A673 (cell line): ENCODE results near the gene EVI5L. TPM values are rescaled to one million over a fixed set of nuclear protein-coding genes. Genes with fewer than 3 reads are reported as not detected.
"Not testable (repeated sequence)": the region's sequence is repeated elsewhere in the genome, so short reads cannot be mapped to it uniquely, and the experiment has no call there.

Experiments used
- BruUV-seq: library from RNA; stranded (reverse); fragments of 400-500 nt; replicated peaks from 2 replicates; lab custom pipeline; 2021; lab: Mats Ljungman, UMichigan
- CTCF ChIA-PET: fragments of 300-600 bp; sonication (Branson Sonifier 250); formaldehyde crosslinking; loops from one replicate; lab custom pipeline; 2022; ENCODE audit warnings: antibody characterized with exemption; lab: Charles Lee
- POLR2A ChIA-PET: fragments of 300-600 bp; sonication (Branson Sonifier 250); formaldehyde crosslinking; loops from one replicate; lab custom pipeline; 2022; ENCODE audit warnings: antibody characterized with exemption; ENCODE audit not compliant: low non-redundant PET; lab: Charles Lee
- DNase-seq: peaks from one replicate; pipeline ENCODE4 v3.0.0-alpha.2; 2015; ENCODE audit warnings: low spot score
- H3K27ac ChIP-seq: fragments of 200-600 bp; sonication (generic); 2 replicates; pipeline ENCODE4 v1.5.1; 2016; ENCODE audit warnings: mixed run types, low read depth, mild to moderate bottlenecking, mixed read lengths, antibody characterized with exemption, low read length; ENCODE audit not compliant: poor library complexity, severe bottlenecking
- H3K27me3 ChIP-seq: fragments of 200-600 bp; sonication (generic); replicated peaks from 2 replicates; pipeline ENCODE4 v1.6.1; 2017; ENCODE audit warnings: mixed run types, low read depth, mild to moderate bottlenecking, mixed read lengths, antibody characterized with exemption, low read length; ENCODE audit not compliant: insufficient read depth, poor library complexity
- H3K36me3 ChIP-seq: fragments of 200-600 bp; sonication (generic); 2 replicates; pipeline ENCODE4 v1.6.1; 2016; ENCODE audit warnings: mixed run types, mild to moderate bottlenecking, mixed read lengths, antibody characterized with exemption, low read length; ENCODE audit not compliant: insufficient read depth, poor library complexity, severe bottlenecking
- H3K4me1 ChIP-seq: fragments of 200-600 bp; sonication (generic); 2 replicates; pipeline ENCODE4 v1.6.1; 2017; ENCODE audit warnings: mixed run types, mild to moderate bottlenecking, mixed read lengths, antibody characterized with exemption, low read length; ENCODE audit not compliant: insufficient read depth, poor library complexity, severe bottlenecking
- H3K4me3 ChIP-seq: fragments of 200-600 bp; sonication (generic); 2 replicates; pipeline ENCODE4 v1.5.1; 2016; ENCODE audit warnings: low read depth, mixed run types, mild to moderate bottlenecking, mixed read lengths, low read length; ENCODE audit not compliant: poor library complexity, severe bottlenecking
- H3K9me3 ChIP-seq: fragments of 200-600 bp; sonication (generic); 2 replicates; pipeline ENCODE4 v1.6.1; 2016; ENCODE audit warnings: mixed run types, low read depth, mild to moderate bottlenecking, mixed read lengths, antibody characterized with exemption, low read length; ENCODE audit not compliant: poor library complexity, severe bottlenecking
- EZH2 ChIP-seq: fragments of 200-600 bp; sonication (generic); IDR thresholded peaks from 2 replicates; pipeline ENCODE4 v1.6.1; 2017; ENCODE audit warnings: borderline replicate concordance, low read depth, mild to moderate bottlenecking, mixed read lengths, antibody characterized with exemption, low read length; ENCODE audit not compliant: poor library complexity, severe bottlenecking
- intact Hi-C: fragments of 100-400 bp; cut with micrococcal nuclease; formaldehyde crosslinking; loops from one replicate; pipeline ENCODE4 v1.10.0; 2022; ENCODE audit not compliant: unreplicated experiment
- total RNA-seq: library from RNA; stranded (reverse); gene quantifications from 2 replicates; pipeline ENCODE4 v1.2.3, GENCODE V29; 2021
- TF ChIP-seq, protein P1 (sequence below): fragments of 300-800, 200-600 bp; sonication (generic); conservative IDR thresholded peaks from 2 replicates; pipeline ENCODE4 v1.5.1; 2017; ENCODE audit warnings: low read depth, mild to moderate bottlenecking, antibody characterized with exemption, low read length, moderate library complexity, mixed read lengths

EVI5L gene
- total RNA-seq, 1 experiment from 2014 or later: 4.8 TPM

GRCh38 chr19:7857727-7858108 lies 27.7 kb downstream of the EVI5L start:
- TF ChIP-seq EZH2: no peak
- TF ChIP-seq, protein P1, sequence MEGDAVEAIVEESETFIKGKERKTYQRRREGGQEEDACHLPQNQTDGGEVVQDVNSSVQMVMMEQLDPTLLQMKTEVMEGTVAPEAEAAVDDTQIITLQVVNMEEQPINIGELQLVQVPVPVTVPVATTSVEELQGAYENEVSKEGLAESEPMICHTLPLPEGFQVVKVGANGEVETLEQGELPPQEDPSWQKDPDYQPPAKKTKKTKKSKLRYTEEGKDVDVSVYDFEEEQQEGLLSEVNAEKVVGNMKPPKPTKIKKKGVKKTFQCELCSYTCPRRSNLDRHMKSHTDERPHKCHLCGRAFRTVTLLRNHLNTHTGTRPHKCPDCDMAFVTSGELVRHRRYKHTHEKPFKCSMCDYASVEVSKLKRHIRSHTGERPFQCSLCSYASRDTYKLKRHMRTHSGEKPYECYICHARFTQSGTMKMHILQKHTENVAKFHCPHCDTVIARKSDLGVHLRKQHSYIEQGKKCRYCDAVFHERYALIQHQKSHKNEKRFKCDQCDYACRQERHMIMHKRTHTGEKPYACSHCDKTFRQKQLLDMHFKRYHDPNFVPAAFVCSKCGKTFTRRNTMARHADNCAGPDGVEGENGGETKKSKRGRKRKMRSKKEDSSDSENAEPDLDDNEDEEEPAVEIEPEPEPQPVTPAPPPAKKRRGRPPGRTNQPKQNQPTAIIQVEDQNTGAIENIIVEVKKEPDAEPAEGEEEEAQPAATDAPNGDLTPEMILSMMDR: no peak
- POLR2A ChIA-PET: no interaction called here
- Histone ChIP-seq H3K36me3 (no peaks in the 10 kb centered on the region), H3K4me1 (no peaks in the 10 kb centered on the region), H3K4me3 (no peak overlapping the region), H3K9me3 (no peaks in the 10 kb centered on the region), H3K27ac (no peak overlapping the region), H3K27me3 (no peaks in the 10 kb centered on the region)
- no peak for DNase-seq
- no TSS peak for BruUV-seq
- intact Hi-C loops: loop anchor here (10.0 kb wide), 1 partner anchor 397 kb away; no protein-coding TSS in a partner anchor
- CTCF ChIA-PET: no interaction called here

- POLR2A ChIA-PET: no interaction called here
- CTCF ChIA-PET: interaction anchor here (0.5 kb wide), 1 partner anchor 558 kb away, joined by 4 read pairs; no protein-coding TSS in a partner anchor
- TF ChIP-seq, protein P1: no peak
- no peak for TF ChIP-seq EZH2
- no peak overlapping the region for H3K27ac ChIP-seq
- no peaks in the 10 kb centered on the region for H3K9me3 ChIP-seq
- no TSS peak for BruUV-seq
- intact Hi-C loops: loop anchor here (10.0 kb wide), 1 partner anchor 397 kb away; no protein-coding TSS in a partner anchor
- no peak for DNase-seq
- no peaks in the 10 kb centered on the region for H3K4me1 ChIP-seq
- no peaks in the 10 kb centered on the region for H3K27me3 ChIP-seq
- H3K36me3 ChIP-seq: no peaks in the 10 kb centered on the region
- no peak overlapping the region for H3K4me3 ChIP-seq
These were observed 28.2 kb downstream of the EVI5L start for GRCh38 chr19:7858109-7858770.

- intact Hi-C loops: loop anchor here (10.0 kb wide), 1 partner anchor 396 kb away; no protein-coding TSS in a partner anchor
- H3K36me3 ChIP-seq, H3K4me3 ChIP-seq, BruUV-seq, H3K27me3 ChIP-seq, H3K27ac ChIP-seq, DNase-seq, POLR2A ChIA-PET, H3K4me1 ChIP-seq, H3K9me3 ChIP-seq: not testable (repeated sequence)
- CTCF ChIA-PET: interaction anchor here (0.5 kb wide), 1 partner anchor 559 kb away, joined by 4 read pairs; no protein-coding TSS in a partner anchor
These were observed 29.1 kb downstream of the EVI5L start for GRCh38 chr19:7859087-7859486.
